ENCODE data around the gene FN1.

FN1 gene

GRCh38 chr2:215347878-215348277 is 88.0 kb downstream of the FN1 start:
- TF ChIP-seq CTCF (IDR thresholded peaks at IDR 0.05; ENCODE audit: low read depth, low read length) = no peak

GRCh38 chr2:215338883-215339679 is 96.8 kb downstream of the FN1 start:
- DNase-seq (ENCODE audit: extremely low read depth, low read depth) = no peak
- no peak for TF ChIP-seq CTCF (IDR thresholded peaks at IDR 0.05; ENCODE audit: low read depth, low read length)

More at GRCh38 chr2:215347878-215348277, 88.0 kb downstream of the FN1 start:
- no peak for DNase-seq (ENCODE audit: extremely low read depth, low read depth)

- TF ChIP-seq CTCF (IDR thresholded peaks at IDR 0.05; ENCODE audit: low read depth, low read length) = no peak
- DNase-seq (ENCODE audit: extremely low read depth, low read depth) = no peak
Observed at GRCh38 chr2:215332872-215333595, 102.8 kb downstream of the FN1 start.

- DNase-seq (ENCODE audit: extremely low read depth, low read depth) = no peak
- no peak for TF ChIP-seq CTCF (IDR thresholded peaks at IDR 0.05; ENCODE audit: low read depth, low read length)
Observed at GRCh38 chr2:215328066-215328465, 107.8 kb downstream of the FN1 start.

GRCh38 chr2:215324811-215325210 is 111.1 kb downstream of the FN1 start:
- TF ChIP-seq CTCF (IDR thresholded peaks at IDR 0.05; ENCODE audit: low read depth, low read length) = no peak
- DNase-seq (ENCODE audit: extremely low read depth, low read depth) = no peak

- no peak for DNase-seq (ENCODE audit: extremely low read depth, low read depth)
- no peak for TF ChIP-seq CTCF (IDR thresholded peaks at IDR 0.05; ENCODE audit: low read depth, low read length)
Observed at GRCh38 chr2:215320679-215321078, 115.2 kb downstream of the FN1 start.

GRCh38 chr2:215320102-215320501 is 115.8 kb downstream of the FN1 start:
- no peak for TF ChIP-seq CTCF (IDR thresholded peaks at IDR 0.05; ENCODE audit: low read depth, low read length)
- no peak for DNase-seq (ENCODE audit: extremely low read depth, low read depth)
